Endothelial cell of umbilical vein (primary cell): ENCODE data around the gene TMC6. TPM values are rescaled to one million over a fixed set of nuclear protein-coding genes. Genes with fewer than 3 reads are reported as not detected.

Experiments used
- BruUV-seq: library from RNA; stranded (reverse); fragments of 400-500 nt; replicated peaks from 2 replicates; lab custom pipeline; 2021; lab: Mats Ljungman, UMichigan
- CTCF ChIA-PET: fragments of 300-600, 350-600 bp; sonication (Branson Sonifier 250); formaldehyde crosslinking; loops from one replicate; lab custom pipeline; 2021; ENCODE audit warnings: antibody characterized with exemption, inconsistent platforms; lab: Charles Lee
- POLR2A ChIA-PET: fragments of 300-600, 350-600 bp; sonication (Branson Sonifier 250); formaldehyde crosslinking; loops from one replicate; lab custom pipeline; 2021; ENCODE audit warnings: antibody characterized with exemption, inconsistent platforms; lab: Charles Lee
- DNase-seq: peaks from one replicate; pipeline ENCODE4 v3.0.0-alpha.2; 2011; ENCODE audit warnings: low read depth, low spot score
- FAIRE-seq: peaks from 2 replicates; lab custom pipeline; 2011; peaks lifted over from hg19 to GRCh38; lab: Jason Lieb, UNC
- H2AFZ ChIP-seq: 2 replicates; pipeline ENCODE4 v1.6.0; 2012; ENCODE audit warnings: low read depth, low read length, control low read depth, inconsistent platforms
- H3K27ac ChIP-seq: 2 replicates; pipeline ENCODE4 v1.5.1; 2011; ENCODE audit warnings: low read depth, mild to moderate bottlenecking, control low read depth, low read length, moderate library complexity; ENCODE audit not compliant: insufficient read depth
- H3K27me3 ChIP-seq, 2 experiments: 2 replicates each; pipeline versions ENCODE4 v1.6.0 to v1.6.1; 2011; ENCODE audit warnings: low read length in 2 of 2, mixed read lengths in 1 of 2; ENCODE audit not compliant: control insufficient read depth in 2 of 2, insufficient read depth in 2 of 2
- H3K36me3 ChIP-seq, 2 experiments: 2 replicates in 1 of 2; 3 replicates in 1 of 2; pipeline ENCODE4 v1.5.1; 2011; ENCODE audit warnings: low read length in 2 of 2, mild to moderate bottlenecking in 1 of 2, moderate library complexity in 1 of 2; ENCODE audit not compliant: control insufficient read depth in 2 of 2, insufficient read depth in 2 of 2; ENCODE audit errors: extremely low read depth in 1 of 2
- H3K4me1 ChIP-seq: 3 replicates; pipeline ENCODE4 v1.5.1; 2011; ENCODE audit warnings: mild to moderate bottlenecking, low read length; ENCODE audit not compliant: control insufficient read depth, insufficient read depth; ENCODE audit errors: extremely low read depth
- H3K4me2 ChIP-seq: 2 replicates; pipeline ENCODE4 v1.6.1; 2011; ENCODE audit warnings: low read length, control low read depth, mixed read lengths; ENCODE audit not compliant: insufficient read depth
- H3K4me3 ChIP-seq, 3 experiments: fragments of 200-600 bp in 1 of 3; sonication (generic), shearing (Covaris generic) in 1 of 3; replicated peaks in 1 of 3; 2 replicates each; pipeline ENCODE4 v1.5.1; 2011 to 2016; ENCODE audit warnings: control low read depth in 3 of 3, low read length in 3 of 3, mild to moderate bottlenecking in 2 of 3, inconsistent platforms in 1 of 3, low read depth in 1 of 3, moderate library complexity in 1 of 3; ENCODE audit not compliant: insufficient read depth in 1 of 3
- H3K79me2 ChIP-seq: 2 replicates; pipeline ENCODE4 v1.6.0; 2012; ENCODE audit warnings: low read length, inconsistent platforms; ENCODE audit not compliant: control insufficient read depth, insufficient read depth
- H3K9ac ChIP-seq: replicated peaks from 2 replicates; pipeline ENCODE3; 2011; ENCODE audit warnings: low read length, control low read depth; ENCODE audit not compliant: insufficient read depth; ENCODE audit errors: extremely low read depth
- H3K9me1 ChIP-seq: replicated peaks from 3 replicates; pipeline ENCODE4 v1.6.0; 2011; ENCODE audit warnings: mild to moderate bottlenecking, low read length; ENCODE audit not compliant: control insufficient read depth, insufficient read depth; ENCODE audit errors: extremely low read depth
- H3K9me3 ChIP-seq: replicated peaks from 2 replicates; pipeline ENCODE4 v1.5.1; 2012; ENCODE audit warnings: low read length, inconsistent platforms; ENCODE audit not compliant: control insufficient read depth, insufficient read depth
- H4K20me1 ChIP-seq: replicated peaks from 2 replicates; pipeline ENCODE3; 2011; ENCODE audit warnings: mild to moderate bottlenecking, low read length; ENCODE audit not compliant: control insufficient read depth, insufficient read depth; ENCODE audit errors: extremely low read depth
- EZH2 ChIP-seq: IDR thresholded peaks from 2 replicates; pipeline ENCODE4 v1.6.1; 2012; ENCODE audit warnings: borderline replicate concordance, low read depth, mild to moderate bottlenecking, moderate library complexity, low read length, inconsistent platforms; ENCODE audit not compliant: severe bottlenecking
- FOS ChIP-seq: IDR thresholded peaks from 2 replicates; pipeline ENCODE4 v1.6.1; 2011; ENCODE audit warnings: mild to moderate bottlenecking, low read length, moderate library complexity, borderline replicate concordance; ENCODE audit not compliant: insufficient read depth
- GATA2 ChIP-seq: IDR thresholded peaks from 2 replicates; pipeline ENCODE4 v1.7.0; 2011; ENCODE audit warnings: low read depth, mild to moderate bottlenecking, moderate library complexity, mixed read lengths, low read length; ENCODE audit not compliant: insufficient read length, insufficient read depth
- JUN ChIP-seq: IDR thresholded peaks from 2 replicates; pipeline ENCODE4 v1.6.1; 2011; ENCODE audit warnings: borderline replicate concordance, low read depth; ENCODE audit not compliant: insufficient read length, insufficient read depth
- MYC ChIP-seq: IDR thresholded peaks from one replicate; pipeline ENCODE4 v1.6.1; 2011; ENCODE audit warnings: mild to moderate bottlenecking, low read depth, low read length
- POLR2A ChIP-seq: IDR thresholded peaks from 2 replicates; pipeline ENCODE4 v1.6.1; 2012; ENCODE audit warnings: low read depth, mild to moderate bottlenecking, control low read depth, low read length
- POLR2AphosphoS5 ChIP-seq: IDR thresholded peaks from 2 replicates; pipeline ENCODE4 v1.6.1; 2012; ENCODE audit warnings: low read depth, mild to moderate bottlenecking, control low read depth, low read length, moderate library complexity; ENCODE audit not compliant: insufficient read depth
- dilution Hi-C: fragments of 300-500 bp; cut with MboI; formaldehyde crosslinking; loops from one replicate; pipeline ENCODE4 v1.15.0; 2019; ENCODE audit warnings: low sequenced_read_pairs; ENCODE audit not compliant: extremely low pct_ligation_motif_present
- intact Hi-C: fragments of 100-400 bp; cut with micrococcal nuclease; formaldehyde crosslinking; loops from one replicate; pipeline ENCODE4 v1.10.0; 2022
- polyA plus RNA-seq, 4 experiments: library from polyadenylated mRNA; depleted of rRNA in 3 of 4; stranded (reverse) in 3 of 4; unstranded in 1 of 4; fragments of >200 nt; gene quantifications; 2 replicates each; pipeline versions ENCODE4 v1.2.1 to v1.2.3, GENCODE V29; 2011 to 2012; ENCODE audit warnings: missing spikeins in 1 of 4
- total RNA-seq: library from RNA; stranded (reverse); gene quantifications from 2 replicates; pipeline ENCODE4 v1.2.3, GENCODE V29; 2021
- TF ChIP-seq, protein P1 (sequence below): IDR thresholded peaks from 2 replicates; pipeline ENCODE4 v1.6.1; 2011; ENCODE audit not compliant: insufficient read depth, insufficient read length
- TF ChIP-seq, protein P2 (sequence below), 2 donors: IDR thresholded peaks; 1 replicate in 1 of 2; 2 replicates in 1 of 2; pipeline ENCODE4 v1.5.1; 2011; ENCODE audit warnings: low read length in 2 of 2, mild to moderate bottlenecking in 2 of 2, moderate library complexity in 2 of 2, control low read depth in 1 of 2, inconsistent platforms in 1 of 2, low read depth in 1 of 2; ENCODE audit not compliant: insufficient read depth in 1 of 2; ENCODE audit errors: extremely low read depth in 1 of 2

TMC6 gene
- total and polyA plus RNA-seq, 2 donors (not counting 3 experiments of a cell fraction or from before 2014, with no cell fraction given): 23.2 to 72.4 TPM

DNA sequence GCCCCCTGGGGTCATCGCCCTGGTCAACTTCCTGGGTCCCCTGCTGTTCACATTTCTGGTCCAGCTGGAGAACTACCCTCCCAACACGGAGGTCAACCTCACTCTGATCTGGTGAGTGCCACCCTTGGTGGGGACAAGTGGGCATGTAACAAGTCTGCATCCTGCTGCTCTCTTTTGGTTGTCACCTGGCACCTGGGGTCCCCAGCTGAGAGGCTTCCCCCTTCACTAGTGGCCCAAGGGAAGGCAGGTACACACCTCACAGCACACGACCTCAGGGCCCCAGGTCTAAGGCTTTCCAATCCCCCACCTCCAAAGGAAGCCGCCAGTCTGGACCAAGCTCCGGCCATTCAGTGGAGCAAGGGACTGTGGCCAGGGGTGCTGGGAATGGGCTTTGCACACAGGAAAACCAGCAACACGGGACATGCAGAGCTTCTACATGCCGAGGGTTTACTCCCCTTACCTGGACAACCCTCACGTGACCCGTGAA, 6.4 kb upstream of the TMC6 start:
- ChIA-PET POLR2A (no interaction called here), CTCF (interaction anchor here (1.1 to 3.1 kb wide), 13 partner anchors 8 to 116 kb away, joined by 3 to 18 read pairs (median 6); partner anchors contain the start of genes AFMID and TK1)
- Histone ChIP-seq H3K27me3 (no peaks in the 10 kb centered on the region), H3K4me2 (no peak overlapping the region), H3K36me3 (no peaks in the 10 kb centered on the region), H3K4me3 (no peak overlapping the region), H3K9ac (no peak overlapping the region), H3K27ac (no peak overlapping the region), H3K9me3 (no peaks in the 10 kb centered on the region), H2AFZ (no peak overlapping the region), H4K20me1 (no peaks in the 10 kb centered on the region), H3K79me2 (no peaks in the 10 kb centered on the region), H3K9me1 (no peaks in the 10 kb centered on the region), H3K4me1 (peaks cover 10% of the 10 kb centered on the region)
- dilution Hi-C loops (no loop called here), intact Hi-C loops (loop anchor here (1.0 to 5.0 kb wide), 2 partner anchors 23 to 32 kb away; partner anchors contain the start of gene SYNGR2)
- TF ChIP-seq POLR2AphosphoS5 (no peak), GATA2 (no peak), POLR2A (no peak), EZH2 (no peak), MYC (no peak), FOS (no peak), JUN (no peak)
- TF ChIP-seq, protein P1, sequence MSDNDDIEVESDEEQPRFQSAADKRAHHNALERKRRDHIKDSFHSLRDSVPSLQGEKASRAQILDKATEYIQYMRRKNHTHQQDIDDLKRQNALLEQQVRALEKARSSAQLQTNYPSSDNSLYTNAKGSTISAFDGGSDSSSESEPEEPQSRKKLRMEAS: no peak
- TF ChIP-seq, protein P2, sequence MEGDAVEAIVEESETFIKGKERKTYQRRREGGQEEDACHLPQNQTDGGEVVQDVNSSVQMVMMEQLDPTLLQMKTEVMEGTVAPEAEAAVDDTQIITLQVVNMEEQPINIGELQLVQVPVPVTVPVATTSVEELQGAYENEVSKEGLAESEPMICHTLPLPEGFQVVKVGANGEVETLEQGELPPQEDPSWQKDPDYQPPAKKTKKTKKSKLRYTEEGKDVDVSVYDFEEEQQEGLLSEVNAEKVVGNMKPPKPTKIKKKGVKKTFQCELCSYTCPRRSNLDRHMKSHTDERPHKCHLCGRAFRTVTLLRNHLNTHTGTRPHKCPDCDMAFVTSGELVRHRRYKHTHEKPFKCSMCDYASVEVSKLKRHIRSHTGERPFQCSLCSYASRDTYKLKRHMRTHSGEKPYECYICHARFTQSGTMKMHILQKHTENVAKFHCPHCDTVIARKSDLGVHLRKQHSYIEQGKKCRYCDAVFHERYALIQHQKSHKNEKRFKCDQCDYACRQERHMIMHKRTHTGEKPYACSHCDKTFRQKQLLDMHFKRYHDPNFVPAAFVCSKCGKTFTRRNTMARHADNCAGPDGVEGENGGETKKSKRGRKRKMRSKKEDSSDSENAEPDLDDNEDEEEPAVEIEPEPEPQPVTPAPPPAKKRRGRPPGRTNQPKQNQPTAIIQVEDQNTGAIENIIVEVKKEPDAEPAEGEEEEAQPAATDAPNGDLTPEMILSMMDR (IDR thresholded peaks at IDR 0.05; ENCODE audit: extremely low read depth in 1 of 2, insufficient read depth in 1 of 2, low read depth in 1 of 2, low read length in 2 of 2): no peak
- no TSS peak for BruUV-seq
- DNase-seq: no peak
- no peak for FAIRE-seq
